Ascending aorta (tissue), 2 donors: ENCODE results near the gene VTI1A. TPM values are rescaled to one million over a fixed set of nuclear protein-coding genes. Genes with fewer than 3 reads are reported as not detected.
"Not testable (repeated sequence)": the region's sequence is repeated elsewhere in the genome, so short reads cannot be mapped to it uniquely, and the experiment has no call there.

Experiments used
- DNase-seq, 2 donors: peaks; one replicate each; pipeline ENCODE4 v3.0.0-alpha.2; 2019; ENCODE audit warnings: low spot score in 2 of 2
- H3K27ac ChIP-seq, 2 donors: fragments of 200-600 bp; sonication (generic); one replicate each; pipeline ENCODE4 v1.5.1; 2016 to 2017; ENCODE audit warnings: mild to moderate bottlenecking in 1 of 2
- H3K27me3 ChIP-seq: fragments of 200-600 bp; sonication (generic); one replicate; pipeline ENCODE4 v1.5.1; 2017
- H3K36me3 ChIP-seq, 2 donors: fragments of 200-600 bp; sonication (generic); one replicate each; pipeline ENCODE4 v1.5.1; 2016
- H3K4me1 ChIP-seq, 2 donors: fragments of 200-600 bp; sonication (generic); one replicate each; pipeline ENCODE4 v1.5.1; 2016 to 2017; ENCODE audit warnings: mild to moderate bottlenecking in 1 of 2
- H3K4me3 ChIP-seq, 2 donors: fragments of 200-600 bp; sonication (generic); one replicate each; pipeline ENCODE4 v1.5.1; 2016 to 2017; ENCODE audit warnings: mild to moderate bottlenecking in 1 of 2
- H3K9me3 ChIP-seq, 2 donors: fragments of 200-600 bp; sonication (generic); one replicate each; pipeline ENCODE4 v1.5.1; 2016
- CTCF ChIP-seq, 3 experiments: fragments of 200-600 bp in 2 of 3; fragments of 450-650 bp in 1 of 3; sonication (generic) in 2 of 3; IDR thresholded peaks; one replicate each; pipeline ENCODE4 v1.5.1; 2016 to 2019; ENCODE audit warnings: antibody characterized with exemption in 3 of 3, mild to moderate bottlenecking in 1 of 3, moderate library complexity in 1 of 3
- intact Hi-C: fragments of 100-400 bp; cut with DNase I; formaldehyde crosslinking; loops from one replicate; pipeline ENCODE4 v1.15.1; 2023
- total RNA-seq: library from RNA; depleted of rRNA; stranded (reverse); fragments of >200 nt; gene quantifications from one replicate; pipeline ENCODE4 v1.1.0, GENCODE V29; 2016

VTI1A gene
- total RNA-seq, 1 donor from 2014 or later: 32.5 TPM

- Histone ChIP-seq H3K36me3 (no peaks in the 10 kb centered on the region), H3K27me3 (no peaks in the 10 kb centered on the region), H3K27ac (no peak overlapping the region), H3K4me1 (no peaks in the 10 kb centered on the region), H3K4me3 (no peak overlapping the region), H3K9me3 (no peaks in the 10 kb centered on the region)
- intact Hi-C loops: no loop called here
- DNase-seq: no peak
- no peak for TF ChIP-seq CTCF (IDR thresholded peaks at IDR 0.05)
Observed at GRCh38 chr10:112855134-112855533, 408.1 kb downstream of the VTI1A start.

GRCh38 chr10:112857493-112857892 lies 410.5 kb downstream of the VTI1A start:
- no peak for DNase-seq
- H3K4me3 ChIP-seq: no peak overlapping the region
- H3K36me3 ChIP-seq: no peaks in the 10 kb centered on the region
- intact Hi-C loops: no loop called here
- H3K9me3 ChIP-seq: no peaks in the 10 kb centered on the region
- no peak overlapping the region for H3K27ac ChIP-seq
- no peaks in the 10 kb centered on the region for H3K27me3 ChIP-seq
- TF ChIP-seq CTCF (IDR thresholded peaks at IDR 0.05): no peak
- no peaks in the 10 kb centered on the region for H3K4me1 ChIP-seq

- Histone ChIP-seq H3K27me3 (no peaks in the 10 kb centered on the region), H3K4me1 (no peaks in the 10 kb centered on the region), H3K27ac (no peak overlapping the region), H3K36me3 (no peaks in the 10 kb centered on the region), H3K4me3 (no peak overlapping the region), H3K9me3 (no peaks in the 10 kb centered on the region)
- intact Hi-C loops: no loop called here
- DNase-seq: no peak
- TF ChIP-seq CTCF (IDR thresholded peaks at IDR 0.05): no peak
Observed at GRCh38 chr10:112858986-112859651, 412.1 kb downstream of the VTI1A start.

- TF ChIP-seq CTCF (IDR thresholded peaks at IDR 0.05): no peak
- no peak for DNase-seq
- Histone ChIP-seq H3K27me3 (no peaks in the 10 kb centered on the region), H3K4me1 (no peaks in the 10 kb centered on the region), H3K9me3 (no peaks in the 10 kb centered on the region), H3K4me3 (no peak overlapping the region), H3K36me3 (no peaks in the 10 kb centered on the region), H3K27ac (no peak overlapping the region)
- intact Hi-C loops: no loop called here
Observed at GRCh38 chr10:112859793-112860192, 412.8 kb downstream of the VTI1A start.

- H3K27me3 ChIP-seq, DNase-seq, H3K4me1 ChIP-seq, H3K27ac ChIP-seq, H3K36me3 ChIP-seq, H3K9me3 ChIP-seq, H3K4me3 ChIP-seq, intact Hi-C loops: not testable (repeated sequence)
Observed at GRCh38 chr10:112863461-112863860, 416.4 kb downstream of the VTI1A start.

Other genes with a start within 250 kb of the VTI1A start
- not detected for gene TECTB, start 163.8 kb upstream of the VTI1A start, total RNA-seq
- gene ACSL5, start 73.1 kb upstream of the VTI1A start, total RNA-seq: 9.3 TPM
- 67.3 TPM for gene ZDHHC6, start 301 bp upstream of the VTI1A start, total RNA-seq